Measurements from ENCODE around the gene ABHD12.
"Not testable (repeated sequence)": the region's sequence is repeated elsewhere in the genome, so short reads cannot be mapped to it uniquely, and the experiment has no call there.

Gene ABHD12

DNA sequence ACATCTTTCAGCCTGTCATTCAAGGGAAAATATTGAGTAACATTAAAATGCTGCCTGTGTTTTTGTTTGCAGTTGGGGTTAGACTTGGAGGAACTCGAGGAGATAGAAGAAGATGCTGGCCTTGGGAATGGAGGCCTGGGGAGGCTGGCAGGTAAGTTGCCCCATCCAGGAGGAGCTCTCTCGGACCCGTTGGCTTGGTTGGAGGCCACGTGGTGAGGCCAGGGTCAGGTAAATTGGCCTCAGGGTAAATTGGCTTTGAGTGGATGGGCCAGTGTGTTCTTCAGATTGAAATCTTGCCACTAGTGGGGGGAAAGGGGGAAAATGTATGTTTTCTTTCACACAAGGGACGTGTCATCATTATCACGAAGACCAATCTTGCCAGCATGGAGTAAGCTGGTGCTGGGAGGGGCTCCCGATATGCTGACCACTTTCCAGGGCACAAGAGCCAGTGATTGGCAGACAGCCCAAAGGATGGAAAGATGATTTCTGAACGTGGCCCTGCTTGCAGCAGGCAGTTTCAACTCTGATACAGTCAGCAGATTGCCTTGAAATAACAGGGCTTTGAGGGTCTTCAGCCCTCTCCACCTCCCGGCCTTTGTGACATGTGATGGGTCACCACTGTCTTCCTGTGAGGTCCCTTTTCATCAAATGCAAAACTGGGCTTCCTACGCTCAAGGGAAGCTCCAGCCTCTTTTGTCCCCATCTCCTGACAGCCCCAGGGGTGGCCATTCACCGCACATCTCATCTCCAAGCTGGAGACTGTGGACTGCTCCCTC lies 121.4 kb downstream of the ABHD12 start:
- no peak for TF ChIP-seq CTCF (conservative IDR thresholded peaks at IDR 0.05; ENCODE audit: control insufficient read depth, insufficient read depth, low read depth, low read length)
- DNase-seq (ENCODE audit: low read depth): no peak
- H3K4me3 ChIP-seq (ENCODE audit: control insufficient read depth, low read depth, low read length): no peak overlapping the region

GRCh38 chr20:25260770-25261437 lies 129.7 kb downstream of the ABHD12 start:
- DNase-seq (ENCODE audit: low read depth); H3K4me3 ChIP-seq (ENCODE audit: control insufficient read depth, low read depth, low read length): not testable (repeated sequence)

DNA sequence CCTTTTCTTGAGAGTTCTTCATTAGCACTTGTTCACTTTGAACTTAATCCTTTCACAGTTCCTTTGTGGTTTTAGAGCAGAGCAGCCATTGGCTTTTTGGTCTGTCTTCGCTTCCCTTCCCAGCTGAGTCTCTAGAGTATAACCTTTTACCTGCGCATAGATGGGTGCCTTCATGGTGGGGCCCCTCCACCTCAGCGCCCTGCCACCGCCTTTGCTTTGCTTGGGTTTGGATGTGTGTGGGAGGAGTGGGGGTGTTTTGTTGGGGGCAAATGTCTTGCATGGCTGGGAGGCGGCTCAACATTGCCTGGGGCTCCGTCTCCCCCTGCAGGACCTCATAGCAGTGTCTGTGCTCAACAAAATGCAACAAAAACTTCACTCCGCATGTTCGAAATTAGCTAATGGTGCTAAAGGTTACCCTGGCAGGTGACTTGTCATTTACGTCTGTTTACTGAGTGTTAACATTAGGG lies 130.8 kb downstream of the ABHD12 start:
- TF ChIP-seq CTCF (conservative IDR thresholded peaks at IDR 0.05; ENCODE audit: control insufficient read depth, insufficient read depth, low read depth, low read length): no peak
- no peak for DNase-seq (ENCODE audit: low read depth)
- no peak overlapping the region for H3K4me3 ChIP-seq (ENCODE audit: control insufficient read depth, low read depth, low read length)

GRCh38 chr20:25259358-25259757 lies 131.3 kb downstream of the ABHD12 start:
- no peak for TF ChIP-seq CTCF (conservative IDR thresholded peaks at IDR 0.05; ENCODE audit: control insufficient read depth, insufficient read depth, low read depth, low read length)
- H3K4me3 ChIP-seq (ENCODE audit: control insufficient read depth, low read depth, low read length): no peak overlapping the region
- no peak for DNase-seq (ENCODE audit: low read depth)

DNA sequence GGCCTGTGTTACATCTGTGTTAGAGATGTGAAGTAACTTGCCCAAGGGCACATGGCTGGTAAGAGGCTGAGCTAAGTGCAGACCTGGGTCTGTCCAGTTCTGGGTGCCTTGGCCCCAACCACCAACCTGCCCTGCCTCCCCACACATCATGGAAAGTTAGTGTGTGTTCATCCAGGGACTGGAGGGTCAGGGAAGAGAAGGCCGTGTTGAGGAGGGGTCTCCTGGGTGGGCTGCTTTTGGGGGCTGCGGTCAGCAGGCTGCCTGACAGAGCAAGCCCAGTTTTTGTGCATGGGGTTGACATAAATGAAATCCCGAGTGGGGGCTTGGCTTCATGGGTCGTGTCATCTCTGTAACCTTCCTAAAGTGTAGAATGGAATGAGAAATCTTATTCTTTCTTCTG lies 131.8 kb downstream of the ABHD12 start:
- DNase-seq (ENCODE audit: low read depth): no peak
- TF ChIP-seq CTCF (conservative IDR thresholded peaks at IDR 0.05; ENCODE audit: control insufficient read depth, insufficient read depth, low read depth, low read length): no peak
- no peak overlapping the region for H3K4me3 ChIP-seq (ENCODE audit: control insufficient read depth, low read depth, low read length)

GRCh38 chr20:25258476-25258805 lies 132.2 kb downstream of the ABHD12 start:
- TF ChIP-seq CTCF (conservative IDR thresholded peaks at IDR 0.05; ENCODE audit: control insufficient read depth, insufficient read depth, low read depth, low read length): no peak
- no peak overlapping the region for H3K4me3 ChIP-seq (ENCODE audit: control insufficient read depth, low read depth, low read length)
- DNase-seq (ENCODE audit: low read depth): no peak

- TF ChIP-seq CTCF (conservative IDR thresholded peaks at IDR 0.05; ENCODE audit: control insufficient read depth, insufficient read depth, low read depth, low read length): no peak
- no peak overlapping the region for H3K4me3 ChIP-seq (ENCODE audit: control insufficient read depth, low read depth, low read length)
These were observed 132.7 kb downstream of the ABHD12 start for GRCh38 chr20:25257756-25258475.

More at GRCh38 chr20:25257756-25258475, 132.7 kb downstream of the ABHD12 start:
- no peak for DNase-seq (ENCODE audit: low read depth)

Measured in fibroblast of mammary gland (primary cell).